ENCODE data around the gene CHD3. TPM values are rescaled to one million over a fixed set of nuclear protein-coding genes. Genes with fewer than 3 reads are reported as not detected.

Gene CHD3
- total and polyA plus RNA-seq, 10 of the 15 experiments (the other 5 are each of a cell fraction or from before 2014, with no cell fraction given): 1.4 to 86.8 (median 39.1) TPM

- no peak for FAIRE-seq
- Histone ChIP-seq H2AFZ (ENCODE audit: control insufficient read depth, low read depth, low read length) (no peak overlapping the region), H3K36me3 (ENCODE audit: control insufficient read depth in 2 of 2, insufficient read depth in 2 of 2, low read length in 1 of 2) (peaks cover 8 to 22% of the 10 kb centered on the region in 2 experiments), H3K4me2 (ENCODE audit: control insufficient read depth, insufficient read depth) (no peak overlapping the region), H3K4me1 (ENCODE audit: control insufficient read depth, insufficient read depth, low read length) (no peaks in the 10 kb centered on the region), H3K4me3 (no peak overlapping the region), H3K9ac (ENCODE audit: control insufficient read depth, insufficient read depth, low read length) (no peak overlapping the region), H4K20me1 (ENCODE audit: control insufficient read depth, insufficient read depth) (no peaks in the 10 kb centered on the region), H3K9me3 (replicated peaks; ENCODE audit: control insufficient read depth, insufficient read depth, low read length) (no peaks in the 10 kb centered on the region), H3K27ac (ENCODE audit: control insufficient read depth, insufficient read depth) (no peak overlapping the region), H3K27me3 (replicated peaks in 1 of 2; ENCODE audit: control insufficient read depth in 2 of 2, insufficient read depth in 2 of 2, low read length in 1 of 2) (no peaks in the 10 kb centered on the region), H3K79me2 (ENCODE audit: control insufficient read depth, insufficient read depth, low read length) (no peaks in the 10 kb centered on the region)
- CTCF ChIA-PET: interaction anchor here (0.5 to 3.3 kb wide), 4 partner anchors 30 to 513 kb away, joined by 3 to 13 read pairs (median 4); no protein-coding TSS in a partner anchor
- WGBS (ENCODE audit: insufficient coverage, insufficient replicate concordance, low lambda C conversion rate, missing lambda C conversion rate): 100% methylated on average over 6 of the region's 6 CpGs
- RAD21 ChIA-PET (ENCODE audit: unreplicated experiment): interaction anchor here (1.3 kb wide), 1 partner anchor 120 kb away, joined by 3 read pairs; no protein-coding TSS in a partner anchor
- SMC1A ChIA-PET (ENCODE audit: uncharacterized antibody, unreplicated experiment): interaction anchor here (0.8 to 1.1 kb wide), 2 partner anchors 10 to 43 kb away, joined by 3 to 4 read pairs; no protein-coding TSS in a partner anchor
- no TSS peak for BruUV-seq (replicated peaks)
- ATAC-seq: no peak
- no peak for DNase-seq (ENCODE audit: low read depth, low spot score)
- in situ Hi-C loops (cut with MboI) (no loop called here), intact Hi-C loops (cut with micrococcal nuclease; ENCODE audit: unreplicated experiment) (no loop called here)
- POLR2A ChIA-PET: interaction anchor here (1.2 to 1.6 kb wide), 2 partner anchors 9 to 11 kb away, joined by 3 to 5 read pairs; partner anchors contain the start of genes CNTROB and TRAPPC1
- TF ChIP-seq SIN3A (IDR thresholded peaks at IDR 0.05; ENCODE audit: low read depth, low read length) (no peak), ZNF384 (IDR thresholded peaks at IDR 0.05; ENCODE audit: borderline replicate concordance, low read depth, low read length) (no peak), POLR2AphosphoS2 (IDR thresholded peaks at IDR 0.05; ENCODE audit: low read depth, low read length) (no peak), E2F4 (IDR thresholded peaks at IDR 0.05; ENCODE audit: low read depth, low read length) (no peak), CREM (IDR thresholded peaks at IDR 0.05; ENCODE audit: low read depth) (no peak), ATF3 (IDR thresholded peaks at IDR 0.05; ENCODE audit: borderline replicate concordance, extremely low read depth, low read depth, low read length) (no peak), YBX1 (IDR thresholded peaks at IDR 0.05) (no peak), RB1 (IDR thresholded peaks at IDR 0.05; ENCODE audit: borderline replicate concordance) (no peak), SUZ12 (IDR thresholded peaks at IDR 0.05; ENCODE audit: unreplicated experiment) (no peak), HDGF (IDR thresholded peaks at IDR 0.05) (no peak), E2F8 (IDR thresholded peaks at IDR 0.05; ENCODE audit: low read depth, partially characterized antibody) (no peak), SP1 (IDR thresholded peaks at IDR 0.05; ENCODE audit: low read depth, low read length) (no peak), CEBPZ (IDR thresholded peaks at IDR 0.05; ENCODE audit: low read depth, low read length) (no peak), MXI1 (IDR thresholded peaks at IDR 0.05; ENCODE audit: low read depth, low read length) (no peak), ZBTB33 (IDR thresholded peaks at IDR 0.05) (no peak)
Observed at GRCh38 chr17:7940743-7941142, 52.2 kb downstream of the CHD3 start.

All from GM12878 (cell line).